Umbilical cord (tissue), 2 donors: ENCODE data around the gene PSMA2. TPM values are rescaled to one million over a fixed set of nuclear protein-coding genes. Genes with fewer than 3 reads are reported as not detected.
"Not testable (repeated sequence)": the region's sequence is repeated elsewhere in the genome, so short reads cannot be mapped to it uniquely, and the experiment has no call there.

Experiments used
- DNase-seq: peaks from one replicate; pipeline ENCODE4 v3.0.0-alpha.2; 2015; ENCODE audit warnings: low spot score
- total RNA-seq: library from RNA; depleted of rRNA; stranded (reverse); fragments of >200 nt; gene quantifications from one replicate; pipeline ENCODE4 v1.2.3, GENCODE V29; 2014; ENCODE audit warnings: low replicate concordance; ENCODE audit not compliant: insufficient read depth

PSMA2 gene
- total RNA-seq, 1 donor from 2014 or later = 32.0 TPM

- no peak for DNase-seq
These were observed 24.7 kb downstream of the PSMA2 start for GRCh38 chr7:42907316-42907715.

- no peak for DNase-seq
These were observed 25.8 kb downstream of the PSMA2 start for GRCh38 chr7:42906181-42906580.

GRCh38 chr7:42902331-42902730 is 29.6 kb downstream of the PSMA2 start:
- DNase-seq = no peak

- DNase-seq = no peak
These were observed 31.1 kb downstream of the PSMA2 start for GRCh38 chr7:42900842-42901241.

- DNase-seq = no peak
These were observed 38.4 kb downstream of the PSMA2 start for GRCh38 chr7:42893346-42894240.

- peak; percentile 62 for DNase-seq
These were observed 45.0 kb downstream of the PSMA2 start for GRCh38 chr7:42886893-42887505.

- DNase-seq = no peak
These were observed 45.8 kb downstream of the PSMA2 start for GRCh38 chr7:42886129-42886528.

- not testable (repeated sequence) for DNase-seq
These were observed 46.8 kb downstream of the PSMA2 start for GRCh38 chr7:42885183-42885582.

- no peak for DNase-seq
These were observed 48.0 kb downstream of the PSMA2 start for GRCh38 chr7:42883950-42884349.

GRCh38 chr7:42880392-42880791 is 51.6 kb downstream of the PSMA2 start:
- no peak for DNase-seq

- DNase-seq = no peak
These were observed 53.7 kb downstream of the PSMA2 start for GRCh38 chr7:42878303-42878702.

GRCh38 chr7:42877862-42878261 is 54.1 kb downstream of the PSMA2 start:
- DNase-seq = no peak

GRCh38 chr7:42876182-42877068 is 55.5 kb downstream of the PSMA2 start:
- DNase-seq = peak; percentile 71

- DNase-seq = no peak
These were observed 62.6 kb downstream of the PSMA2 start for GRCh38 chr7:42869131-42870020.

- no peak for DNase-seq
These were observed 63.5 kb downstream of the PSMA2 start for GRCh38 chr7:42868480-42868879.

Other genes starting within 250 kb of the PSMA2 start
- gene C7orf25, start 20.1 kb downstream of the PSMA2 start, total RNA-seq = 5.5 TPM
- gene MRPL32, start 202 bp upstream of the PSMA2 start, total RNA-seq = 33.9 TPM
- gene HECW1, start 180.5 kb upstream of the PSMA2 start, total RNA-seq = 4.1 TPM